Activated naive CD8-positive, alpha-beta T cell (primary cell): ENCODE data around the gene PRPF18.
A peak's percentile ranks its signal among the peaks of the same experiment; 100 is the strongest.
"Not testable (repeated sequence)": the region's sequence is repeated elsewhere in the genome, so short reads cannot be mapped to it uniquely, and the experiment has no call there.

ENCODE experiments used
- H3K27ac Mint-ChIP-seq: one replicate; pipeline ENCODE4 v1.8.0; 2021; ENCODE audit warnings: mixed read lengths
- H3K27me3 Mint-ChIP-seq: one replicate; pipeline ENCODE4 v1.8.0; 2021; ENCODE audit warnings: mixed read lengths
- H3K36me3 Mint-ChIP-seq: one replicate; pipeline ENCODE4 v1.8.0; 2021; ENCODE audit warnings: mixed read lengths
- H3K4me1 Mint-ChIP-seq: one replicate; pipeline ENCODE4 v1.8.0; 2021; ENCODE audit warnings: low read depth, mixed read lengths
- H3K4me3 Mint-ChIP-seq: one replicate; pipeline ENCODE4 v1.8.0; 2021; ENCODE audit warnings: mild to moderate bottlenecking, mixed read lengths
- H3K9me3 Mint-ChIP-seq: one replicate; pipeline ENCODE4 v1.8.0; 2021; ENCODE audit warnings: low read depth, mixed read lengths

PRPF18 gene, protein sequence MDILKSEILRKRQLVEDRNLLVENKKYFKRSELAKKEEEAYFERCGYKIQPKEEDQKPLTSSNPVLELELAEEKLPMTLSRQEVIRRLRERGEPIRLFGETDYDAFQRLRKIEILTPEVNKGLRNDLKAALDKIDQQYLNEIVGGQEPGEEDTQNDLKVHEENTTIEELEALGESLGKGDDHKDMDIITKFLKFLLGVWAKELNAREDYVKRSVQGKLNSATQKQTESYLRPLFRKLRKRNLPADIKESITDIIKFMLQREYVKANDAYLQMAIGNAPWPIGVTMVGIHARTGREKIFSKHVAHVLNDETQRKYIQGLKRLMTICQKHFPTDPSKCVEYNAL

DNA sequence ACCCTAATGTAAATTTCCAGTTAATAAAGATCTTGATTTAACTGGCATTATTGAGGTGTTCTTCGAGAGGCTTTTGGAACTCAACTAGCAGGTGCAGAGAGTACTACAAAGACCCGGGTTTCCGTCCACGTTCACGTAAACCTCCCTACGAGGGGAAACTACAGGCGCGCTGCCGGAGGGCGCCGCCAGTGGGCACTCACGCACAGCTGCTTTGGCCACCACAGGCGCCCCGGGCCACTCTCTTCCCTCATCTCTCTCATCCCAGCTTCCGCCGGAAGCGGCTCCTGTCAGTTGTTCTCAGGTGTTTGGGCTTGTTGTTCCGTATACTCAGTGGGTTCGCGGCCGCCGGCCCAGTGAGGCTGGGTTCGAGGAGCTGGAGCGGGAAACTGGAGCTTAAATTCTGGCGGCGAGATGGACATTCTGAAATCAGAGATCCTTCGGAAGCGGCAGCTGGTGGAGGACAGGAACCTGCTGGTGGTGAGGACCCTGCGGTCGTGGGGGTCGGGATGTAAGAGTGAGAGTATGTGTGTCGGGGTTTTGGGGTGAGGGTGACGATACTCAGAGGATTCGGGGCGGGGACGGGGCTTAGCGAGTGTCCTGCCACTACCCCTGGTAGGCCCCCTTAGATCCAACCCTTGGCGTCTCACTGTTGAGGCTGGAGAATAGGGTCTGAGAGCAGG lies at the start of gene PRPF18:
TSS of gene PRPF18 (plus strand) at position 290 of the 680 bp plus-strand sequence. CDS start at position 412, 122 bp downstream.
- H3K4me1 Mint-ChIP-seq, result peaks cover 37% of the 10 kb centered on the region
- no peaks in the 10 kb centered on the region for H3K9me3 Mint-ChIP-seq
- peak within 1 kb of the TSS; percentile 100 for H3K4me3 Mint-ChIP-seq
- H3K27ac Mint-ChIP-seq, result peak within 1 kb of the TSS; percentile 97
- H3K27me3 Mint-ChIP-seq, result peaks cover 11% of the 10 kb centered on the region
- peaks cover under 1% of the 10 kb centered on the region for H3K36me3 Mint-ChIP-seq

DNA sequence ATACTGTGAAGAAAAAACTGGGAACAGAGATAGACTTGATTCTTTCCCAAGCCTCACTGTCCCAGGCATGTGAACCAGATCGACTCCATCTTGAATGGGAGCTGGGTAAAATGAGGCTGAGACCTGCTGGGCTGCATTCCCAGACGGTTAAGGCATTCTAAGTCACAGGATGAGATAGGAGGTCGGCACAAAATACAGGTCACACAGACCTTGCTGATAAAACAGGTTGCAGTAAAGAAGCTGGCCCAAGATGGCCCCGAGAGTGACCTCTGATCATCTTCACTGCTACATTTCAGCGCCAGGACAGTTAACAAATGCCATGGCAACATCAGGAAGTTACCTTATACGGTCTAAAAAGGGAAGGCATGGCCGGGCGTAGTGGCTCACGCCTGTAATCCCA lies 48.8 kb upstream of the PRPF18 start:
- H3K4me1 Mint-ChIP-seq, H3K27ac Mint-ChIP-seq, H3K4me3 Mint-ChIP-seq, H3K36me3 Mint-ChIP-seq, H3K9me3 Mint-ChIP-seq: not testable (repeated sequence)
- peaks cover 33% of the 10 kb centered on the region for H3K27me3 Mint-ChIP-seq

DNA sequence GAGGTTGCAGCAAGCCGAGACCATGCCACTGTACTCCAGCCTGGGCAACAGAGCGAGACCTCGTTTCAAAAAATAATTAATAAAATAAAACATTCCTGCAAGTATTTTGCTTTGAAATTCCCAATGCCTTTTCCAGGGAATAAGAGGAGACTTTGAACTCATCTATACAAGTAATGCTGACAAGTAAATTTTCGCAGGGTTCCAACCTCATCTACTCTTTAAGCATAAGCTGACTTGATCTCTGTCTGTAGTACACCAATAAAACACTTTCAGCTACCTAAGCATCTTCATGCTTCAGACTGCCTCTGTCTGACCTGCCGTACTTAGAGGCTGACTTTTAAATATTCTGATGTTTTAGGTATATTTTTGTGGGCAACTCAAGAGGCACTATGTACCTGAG lies 44.2 kb upstream of the PRPF18 start:
- H3K27me3 Mint-ChIP-seq, result peaks cover 32% of the 10 kb centered on the region

DNA sequence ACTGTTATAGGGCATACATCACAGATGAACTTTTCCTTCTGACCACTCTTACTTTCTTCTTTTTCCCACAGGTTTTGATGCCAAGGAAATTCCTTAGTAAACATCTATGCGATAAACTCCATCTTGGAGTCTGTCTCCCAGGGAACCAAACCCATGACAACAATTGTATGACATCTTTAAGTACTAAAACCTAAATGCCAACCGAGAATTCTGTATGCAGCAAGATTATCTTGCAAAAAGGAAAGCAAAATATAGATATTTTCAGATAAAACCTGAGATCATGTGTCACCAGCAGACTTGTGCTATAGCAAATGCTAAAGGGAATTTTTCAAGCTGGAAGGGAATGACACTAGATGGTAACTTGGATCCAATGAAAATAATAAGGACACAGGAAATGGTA lies 36.0 kb upstream of the PRPF18 start:
- Mint-ChIP-seq H3K4me3 (no peak overlapping the region), H3K27me3 (peaks cover 24% of the 10 kb centered on the region), H3K36me3 (peaks cover 11% of the 10 kb centered on the region), H3K9me3 (peaks cover 20% of the 10 kb centered on the region), H3K27ac (no peak overlapping the region), H3K4me1 (no peaks in the 10 kb centered on the region)

More for the DNA sequence above, 44.2 kb upstream of the PRPF18 start:
- H3K9me3 Mint-ChIP-seq, result no peaks in the 10 kb centered on the region
- no peak overlapping the region for H3K4me3 Mint-ChIP-seq
- no peak overlapping the region for H3K27ac Mint-ChIP-seq
- no peaks in the 10 kb centered on the region for H3K4me1 Mint-ChIP-seq
- H3K36me3 Mint-ChIP-seq, result peaks cover 4% of the 10 kb centered on the region

DNA sequence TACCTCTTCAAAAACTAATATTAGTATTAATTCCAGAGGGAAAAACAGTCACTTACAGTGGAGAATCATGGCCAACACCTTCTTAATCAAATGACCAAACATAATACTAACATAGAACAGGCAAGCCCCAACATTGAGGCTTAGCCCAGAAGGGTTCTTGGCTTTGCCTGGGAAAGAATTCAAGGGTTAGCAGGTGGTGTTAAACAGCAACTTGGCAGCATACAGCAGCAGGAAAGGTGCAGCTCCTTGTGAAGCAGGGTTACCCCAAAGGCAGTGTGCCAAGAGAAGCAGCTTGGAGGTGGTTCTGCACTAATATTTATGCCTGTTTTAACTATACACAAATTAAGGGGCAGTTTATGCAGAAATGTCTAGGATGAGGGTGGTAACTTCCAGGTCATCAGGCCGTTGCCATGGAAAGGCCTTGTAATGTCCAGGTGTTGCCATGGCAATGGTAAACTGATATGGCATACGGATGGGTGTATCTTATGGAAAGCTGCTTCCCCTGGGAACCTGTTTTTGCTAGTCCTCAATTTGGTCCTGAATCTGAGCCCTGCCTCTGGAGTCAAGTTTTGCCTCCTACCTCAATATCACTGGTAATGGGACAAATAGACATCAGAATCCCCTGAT lies 30.8 kb upstream of the PRPF18 start:
- no peak overlapping the region for H3K4me3 Mint-ChIP-seq
- H3K9me3 Mint-ChIP-seq, result peaks cover 10% of the 10 kb centered on the region
- H3K27me3 Mint-ChIP-seq, result peaks cover 7% of the 10 kb centered on the region
- H3K36me3 Mint-ChIP-seq, result no peaks in the 10 kb centered on the region
- no peak overlapping the region for H3K27ac Mint-ChIP-seq
- H3K4me1 Mint-ChIP-seq, result peaks cover 2% of the 10 kb centered on the region

DNA sequence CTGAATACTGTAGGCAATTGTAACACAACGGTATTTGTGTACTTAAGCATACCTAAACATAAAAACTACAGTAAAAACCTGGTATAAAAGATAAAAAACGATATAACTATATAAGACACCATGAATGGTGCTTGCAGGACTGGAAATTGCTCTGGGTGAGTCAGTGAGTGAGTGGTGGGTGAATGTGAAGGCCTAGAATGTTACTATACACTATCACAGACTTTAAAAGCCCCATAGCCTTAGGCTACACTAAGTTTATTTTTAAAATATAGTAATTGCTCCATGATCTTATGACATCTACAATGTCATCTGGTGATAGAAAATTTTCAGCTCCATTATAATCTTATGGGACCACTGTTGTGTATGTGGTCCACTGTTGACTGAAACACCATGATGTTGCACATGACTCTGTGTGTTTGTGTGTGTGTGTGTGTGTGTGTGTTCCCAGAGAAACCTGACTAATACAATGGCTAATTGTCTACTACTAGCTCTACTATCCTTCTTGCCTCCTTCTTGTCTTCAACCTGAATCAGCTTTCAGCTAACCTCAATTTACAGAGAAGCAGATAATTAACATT lies 27.6 kb upstream of the PRPF18 start:
- H3K4me3 Mint-ChIP-seq, result no peak overlapping the region
- H3K36me3 Mint-ChIP-seq, result no peaks in the 10 kb centered on the region
- peaks cover 3% of the 10 kb centered on the region for H3K9me3 Mint-ChIP-seq
- H3K27ac Mint-ChIP-seq, result no peak overlapping the region
- H3K4me1 Mint-ChIP-seq, result peaks cover 2% of the 10 kb centered on the region
- H3K27me3 Mint-ChIP-seq, result peaks cover 2% of the 10 kb centered on the region

DNA sequence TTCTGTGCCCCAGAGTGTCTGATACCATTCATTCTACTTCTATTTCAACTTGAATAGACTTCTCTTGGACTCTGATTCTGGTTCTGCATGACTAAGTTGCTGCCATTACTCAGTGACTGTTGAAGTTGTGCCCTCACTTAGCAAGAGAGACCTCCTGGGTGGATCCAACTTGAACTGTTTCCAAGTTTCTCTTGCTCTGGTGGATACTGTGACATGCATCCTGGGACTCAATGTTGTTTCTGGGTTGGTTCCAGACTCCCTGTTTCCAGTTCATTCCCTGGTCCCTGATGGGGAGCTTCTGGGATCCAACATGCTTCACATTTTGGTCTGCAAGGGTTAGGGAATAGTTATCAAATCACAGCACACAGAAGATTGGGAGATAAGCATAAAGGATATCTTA lies 26.2 kb upstream of the PRPF18 start:
- peaks cover 2% of the 10 kb centered on the region for H3K27me3 Mint-ChIP-seq
- H3K9me3 Mint-ChIP-seq, result peaks cover 3% of the 10 kb centered on the region
- H3K4me1 Mint-ChIP-seq, result peaks cover 2% of the 10 kb centered on the region
- no peak overlapping the region for H3K27ac Mint-ChIP-seq
- no peaks in the 10 kb centered on the region for H3K36me3 Mint-ChIP-seq
- no peak overlapping the region for H3K4me3 Mint-ChIP-seq

DNA sequence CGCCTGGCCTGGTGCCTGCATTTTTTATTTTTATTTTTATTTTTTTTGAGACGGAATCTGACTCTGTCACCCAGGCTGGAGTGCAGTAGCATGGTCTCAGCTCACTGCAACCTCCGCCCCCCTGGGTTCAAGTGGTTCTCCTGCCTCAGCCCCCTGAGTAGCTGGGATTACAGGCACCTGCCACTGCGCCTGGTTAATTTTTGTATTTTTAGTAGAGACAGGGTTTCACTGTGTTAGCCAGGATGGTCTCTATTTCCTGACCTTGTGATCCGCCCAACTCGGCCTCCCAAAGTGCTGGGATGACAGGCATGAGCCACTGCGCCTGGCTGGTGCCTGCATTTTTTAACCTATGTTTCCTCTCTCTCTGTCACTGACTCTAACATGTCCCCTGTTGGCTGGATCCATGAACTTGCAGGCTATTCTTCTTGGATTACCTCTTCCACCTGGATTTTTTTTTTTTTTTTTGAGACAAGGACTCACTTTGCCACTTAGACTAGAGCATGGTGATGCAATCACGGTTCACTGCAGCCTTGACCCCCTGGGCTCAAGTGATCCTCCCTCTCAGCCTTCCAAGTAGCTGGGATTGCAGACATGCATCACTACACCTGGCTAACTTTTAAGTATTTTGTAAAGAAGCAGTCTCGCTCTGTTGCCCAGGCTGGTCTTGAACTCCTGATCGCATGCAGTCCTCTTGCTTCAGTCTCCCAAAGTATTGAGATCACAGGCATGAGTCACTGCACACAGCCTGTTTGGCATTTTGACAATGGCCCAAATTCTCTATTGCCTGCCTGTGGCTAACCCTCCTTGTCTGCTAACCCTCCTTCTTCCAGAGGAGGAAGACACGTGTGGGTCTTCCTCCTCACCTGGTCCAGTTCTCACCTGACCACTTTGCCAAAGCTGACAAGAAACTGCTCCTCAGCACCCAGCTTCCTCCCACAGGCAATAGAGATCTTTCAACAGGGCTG lies 23.0 kb upstream of the PRPF18 start:
- Mint-ChIP-seq H3K4me3 (no peak overlapping the region), H3K27me3 (peaks cover 2% of the 10 kb centered on the region), H3K9me3 (no peaks in the 10 kb centered on the region), H3K36me3 (no peaks in the 10 kb centered on the region), H3K4me1 (no peaks in the 10 kb centered on the region), H3K27ac (no peak overlapping the region)

DNA sequence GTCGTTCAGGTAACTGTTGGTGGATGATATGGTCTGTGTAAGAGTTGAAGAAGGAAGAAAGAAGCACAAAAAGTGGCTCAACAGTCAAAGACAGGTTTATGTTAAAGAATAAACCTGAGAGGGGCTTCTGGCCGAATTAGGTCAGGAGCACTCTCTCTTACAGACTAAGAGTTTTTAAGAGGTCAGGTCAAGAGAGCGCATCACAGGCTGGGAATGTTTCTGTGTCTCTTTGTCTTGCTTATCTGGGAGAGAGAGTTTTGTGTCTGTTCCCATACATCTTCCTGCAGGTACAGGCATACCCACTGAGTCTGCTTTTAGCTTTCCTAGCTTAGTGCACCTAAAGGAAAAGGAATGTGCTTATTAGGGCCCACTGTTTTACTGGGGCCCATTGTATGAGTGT lies 22.2 kb upstream of the PRPF18 start:
- Mint-ChIP-seq H3K4me3 (no peak overlapping the region), H3K36me3 (no peaks in the 10 kb centered on the region), H3K9me3 (no peaks in the 10 kb centered on the region), H3K4me1 (no peaks in the 10 kb centered on the region), H3K27me3 (peaks cover 2% of the 10 kb centered on the region), H3K27ac (no peak overlapping the region)

DNA sequence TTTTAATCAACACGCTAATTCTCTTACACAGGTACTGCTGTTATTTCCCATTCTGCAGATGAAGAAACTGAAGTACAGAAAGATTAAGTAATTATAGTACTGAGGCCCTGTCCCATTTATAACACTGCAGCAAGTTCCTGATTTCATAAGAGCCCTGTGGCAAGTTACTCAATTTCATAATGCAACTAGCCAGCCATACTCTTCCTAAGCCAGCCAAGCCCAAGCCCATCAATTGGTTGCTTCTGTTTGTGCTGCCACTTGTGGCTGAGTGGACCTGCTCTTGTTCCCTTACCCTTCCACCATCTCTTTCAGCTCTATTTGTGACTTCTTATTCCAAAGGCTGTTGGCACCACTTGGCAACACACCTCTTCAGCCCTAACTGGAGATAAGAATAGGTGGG lies 19.7 kb upstream of the PRPF18 start:
- Mint-ChIP-seq H3K4me1 (no peaks in the 10 kb centered on the region), H3K9me3 (no peaks in the 10 kb centered on the region), H3K27me3 (peaks cover 5% of the 10 kb centered on the region), H3K4me3 (no peak overlapping the region), H3K36me3 (no peaks in the 10 kb centered on the region), H3K27ac (no peak overlapping the region)

DNA sequence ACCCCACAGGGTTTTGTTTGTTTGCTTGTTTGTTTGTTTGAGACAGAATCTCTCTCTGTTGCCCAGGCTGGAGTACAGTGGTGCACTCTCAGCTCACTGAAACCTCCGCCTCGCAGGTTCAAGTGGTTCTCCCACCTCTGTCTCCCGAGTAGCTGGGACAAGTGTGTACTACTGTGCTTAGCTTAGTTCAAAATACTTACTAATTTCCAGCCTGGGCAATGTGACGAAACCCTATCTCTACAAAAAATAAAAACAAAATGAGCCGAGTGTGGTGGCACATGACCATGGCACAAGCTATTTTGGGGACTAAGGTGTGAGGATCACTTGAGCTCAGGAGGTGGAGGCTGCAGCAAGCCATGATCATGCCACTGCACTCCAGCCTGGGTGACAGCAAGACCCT lies 15.2 kb upstream of the PRPF18 start:
- Mint-ChIP-seq H3K9me3 (no peaks in the 10 kb centered on the region), H3K27ac (no peak overlapping the region), H3K36me3 (no peaks in the 10 kb centered on the region), H3K4me3 (no peak overlapping the region), H3K27me3 (peaks cover 5% of the 10 kb centered on the region), H3K4me1 (no peaks in the 10 kb centered on the region)

DNA sequence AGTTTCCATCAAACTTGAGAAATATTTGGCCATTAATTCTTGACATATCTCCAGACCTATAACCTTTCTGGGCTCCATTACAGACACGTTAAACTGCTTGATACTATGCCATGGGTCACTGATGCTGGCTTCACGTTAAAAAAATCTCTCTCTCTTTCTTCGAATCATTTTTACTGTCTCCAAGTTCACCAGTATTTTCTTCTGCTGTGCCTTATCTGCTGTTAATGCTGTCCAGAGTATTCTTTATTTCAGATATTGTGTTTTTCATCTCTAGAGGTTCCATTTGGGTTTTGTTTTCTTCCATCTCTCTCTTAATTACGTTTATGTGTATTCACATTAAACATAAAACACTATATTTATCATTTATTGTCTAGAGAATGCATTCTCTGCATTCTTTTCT lies 12.8 kb upstream of the PRPF18 start:
- H3K27ac Mint-ChIP-seq, result no peak overlapping the region
- H3K27me3 Mint-ChIP-seq, result peaks cover 5% of the 10 kb centered on the region
- no peaks in the 10 kb centered on the region for H3K4me1 Mint-ChIP-seq
- H3K4me3 Mint-ChIP-seq, result no peak overlapping the region
- no peaks in the 10 kb centered on the region for H3K9me3 Mint-ChIP-seq
- H3K36me3 Mint-ChIP-seq, result no peaks in the 10 kb centered on the region

DNA sequence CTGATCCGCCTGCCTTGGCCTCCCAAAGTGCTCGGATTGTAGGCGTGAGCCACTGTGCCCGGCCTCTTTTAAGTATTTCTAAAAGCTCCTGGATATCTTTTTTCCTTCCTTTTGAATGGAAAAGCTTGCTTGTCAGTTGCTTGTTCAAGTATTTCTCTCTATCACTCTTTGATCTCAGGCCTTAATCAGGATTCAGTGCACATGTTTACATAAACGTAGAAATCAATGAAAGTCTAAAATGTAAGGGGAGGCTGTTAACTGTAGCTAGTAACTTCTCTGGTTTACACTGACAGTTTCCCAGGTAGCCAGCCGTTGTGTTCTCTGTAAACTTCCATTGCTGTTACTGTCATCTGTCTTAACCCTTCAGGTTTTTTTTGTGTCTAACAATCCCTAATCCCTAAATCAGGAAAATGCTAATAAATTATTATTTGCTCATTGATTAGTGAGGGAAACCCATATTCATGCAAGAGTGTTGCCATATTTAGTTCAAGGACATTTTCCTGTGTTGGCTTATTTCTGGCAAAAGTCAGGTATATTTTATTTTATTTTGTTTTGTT lies 1.5 kb upstream of the PRPF18 start:
- H3K4me1 Mint-ChIP-seq, result peaks cover 30% of the 10 kb centered on the region
- no peak overlapping the region for H3K4me3 Mint-ChIP-seq
- H3K27ac Mint-ChIP-seq, result no peak overlapping the region
- no peaks in the 10 kb centered on the region for H3K9me3 Mint-ChIP-seq
- no peaks in the 10 kb centered on the region for H3K36me3 Mint-ChIP-seq
- peaks cover 12% of the 10 kb centered on the region for H3K27me3 Mint-ChIP-seq

DNA sequence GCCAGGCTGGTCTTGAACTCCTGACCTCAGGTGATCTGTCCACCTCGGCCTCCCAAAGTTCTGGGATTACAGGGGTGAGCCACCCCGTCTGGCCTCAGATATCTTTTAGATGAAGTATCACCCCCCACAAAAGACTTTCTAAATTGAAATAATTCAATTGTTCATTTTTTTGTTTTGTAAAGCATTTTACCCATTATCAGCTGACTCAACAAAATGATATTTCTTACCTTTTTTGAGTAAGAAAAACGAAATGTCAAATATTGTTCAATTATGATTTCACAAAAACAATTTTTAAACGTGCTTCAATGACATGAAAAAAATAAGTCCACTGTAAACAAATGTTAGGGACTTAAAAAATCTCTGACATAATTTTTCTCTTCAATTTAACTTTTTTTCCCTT lies 822 bp upstream of the PRPF18 start:
- H3K4me1 Mint-ChIP-seq, result peaks cover 32% of the 10 kb centered on the region
- H3K27ac Mint-ChIP-seq, result no peak overlapping the region
- no peaks in the 10 kb centered on the region for H3K9me3 Mint-ChIP-seq
- no peak overlapping the region for H3K4me3 Mint-ChIP-seq
- peaks cover 12% of the 10 kb centered on the region for H3K27me3 Mint-ChIP-seq
- H3K36me3 Mint-ChIP-seq, result no peaks in the 10 kb centered on the region
